HEK293 (cell line): ENCODE results near the gene SOCS1.

Experiments
- CTCF ChIA-PET: fragments of 350-600 bp; formaldehyde crosslinking; extraction: SDS; loops from one replicate; lab custom pipeline; 2021; ENCODE audit warnings: antibody characterized with exemption; lab: Yijun Ruan, JAX
- POLR2A ChIA-PET: fragments of 300-600 bp; formaldehyde crosslinking; extraction: SDS; loops from one replicate; lab custom pipeline; 2020; ENCODE audit warnings: antibody characterized with exemption, inconsistent platforms; lab: Yijun Ruan, JAX
- H3K27ac ChIP-seq: fragments of 200-500 bp; sonication (Bioruptor generic); 2 replicates; pipeline ENCODE4 v1.5.1; 2014; ENCODE audit warnings: low read depth, low read length, control low read depth, inconsistent platforms; ENCODE audit errors: extremely low read depth
- H3K36me3 ChIP-seq, 2 experiments: fragments of 200-500 bp in 1 of 2; sonication (Bioruptor generic) in 1 of 2; 1 replicate in 1 of 2; 2 replicates in 1 of 2; pipeline ENCODE4 v1.5.1; 2014 to 2017; ENCODE audit warnings: inconsistent platforms in 2 of 2, low read length in 2 of 2; ENCODE audit not compliant: control insufficient read depth in 2 of 2, insufficient read depth in 1 of 2
- H3K4me1 ChIP-seq: fragments of 200-500 bp; sonication (Bioruptor generic); 2 replicates; pipeline ENCODE4 v1.5.1; 2014; ENCODE audit warnings: mild to moderate bottlenecking, low read length, inconsistent platforms; ENCODE audit not compliant: control insufficient read depth, insufficient read depth
- H3K4me3 ChIP-seq: 2 replicates; pipeline ENCODE4 v1.5.1; 2011; ENCODE audit warnings: low read depth, mild to moderate bottlenecking, control low read depth, low read length, moderate library complexity
- H3K9me3 ChIP-seq: fragments of 200-500 bp; sonication (Bioruptor generic); 2 replicates; pipeline ENCODE4 v1.5.1; 2014; ENCODE audit warnings: low read depth, low read length, inconsistent platforms; ENCODE audit not compliant: control insufficient read depth, insufficient read depth
- KLF10 ChIP-seq: fragments of 450-650 bp; IDR thresholded peaks from 2 replicates; pipeline ENCODE4 v1.5.1; 2018; ENCODE audit warnings: missing biosample characterization, mild to moderate bottlenecking, missing genetic modification characterization
- SCRT1 ChIP-seq: fragments of 450-650 bp; formaldehyde crosslinking; IDR thresholded peaks from 2 replicates; pipeline ENCODE4 v1.5.1; 2016; ENCODE audit warnings: missing biosample characterization, missing genetic modification characterization, borderline replicate concordance
- SCRT2 ChIP-seq: fragments of 450-650 bp; formaldehyde crosslinking; IDR thresholded peaks from 2 replicates; pipeline ENCODE4 v1.5.1; 2016; ENCODE audit warnings: missing biosample characterization, missing genetic modification characterization
- TRIM28 ChIP-seq: IDR thresholded peaks from 2 replicates; pipeline ENCODE4 v1.6.1; 2011; ENCODE audit warnings: low read length, control low read depth, borderline replicate concordance
- ZFP37 ChIP-seq: fragments of 450-650 bp; formaldehyde crosslinking; IDR thresholded peaks from 2 replicates; pipeline ENCODE4 v1.5.1; 2016; ENCODE audit warnings: missing biosample characterization, missing genetic modification characterization
- ZIC2 ChIP-seq: fragments of 450-650 bp; formaldehyde crosslinking; IDR thresholded peaks from 2 replicates; pipeline ENCODE4 v1.5.1; 2016; ENCODE audit warnings: missing biosample characterization, missing genetic modification characterization
- ZNF221 ChIP-seq: fragments of 450-650 bp; formaldehyde crosslinking; IDR thresholded peaks from 2 replicates; pipeline ENCODE4 v1.5.1; 2017; ENCODE audit warnings: missing biosample characterization, missing genetic modification characterization, borderline replicate concordance
- ZNF248 ChIP-seq: fragments of 450-650 bp; formaldehyde crosslinking; IDR thresholded peaks from 2 replicates; pipeline ENCODE4 v1.5.1; 2017; ENCODE audit warnings: missing biosample characterization, missing genetic modification characterization
- ZNF311 ChIP-seq: fragments of 450-650 bp; formaldehyde crosslinking; IDR thresholded peaks from 2 replicates; pipeline ENCODE4 v1.5.1; 2017; ENCODE audit warnings: missing biosample characterization, missing genetic modification characterization, borderline replicate concordance
- ZNF37A ChIP-seq: fragments of 450-650 bp; IDR thresholded peaks from 2 replicates; pipeline ENCODE4 v1.5.1; 2018; ENCODE audit warnings: missing biosample characterization, missing genetic modification characterization
- ZNF544 ChIP-seq: fragments of 450-650 bp; formaldehyde crosslinking; IDR thresholded peaks from 2 replicates; pipeline ENCODE4 v1.5.0; 2017; ENCODE audit warnings: missing biosample characterization, missing genetic modification characterization
- ZNF558 ChIP-seq: fragments of 450-650 bp; formaldehyde crosslinking; IDR thresholded peaks from 2 replicates; pipeline ENCODE4 v1.5.1; 2016; ENCODE audit warnings: missing biosample characterization, missing genetic modification characterization
- ZNF596 ChIP-seq: fragments of 450-650 bp; IDR thresholded peaks from 2 replicates; pipeline ENCODE4 v1.5.0; 2018; ENCODE audit warnings: missing biosample characterization, mild to moderate bottlenecking, missing genetic modification characterization, moderate library complexity
- ZNF623 ChIP-seq: fragments of 450-650 bp; formaldehyde crosslinking; IDR thresholded peaks from 2 replicates; pipeline ENCODE4 v1.5.1; 2016; ENCODE audit warnings: missing biosample characterization, missing genetic modification characterization
- ZNF626 ChIP-seq: fragments of 450-650 bp; sonication (Bioruptor Pico); formaldehyde crosslinking; IDR thresholded peaks from 2 replicates; pipeline ENCODE4 v1.5.1; 2018; ENCODE audit warnings: missing biosample characterization, missing genetic modification characterization, inconsistent platforms
- ZNF707 ChIP-seq: fragments of 450-650 bp; formaldehyde crosslinking; IDR thresholded peaks from 2 replicates; pipeline ENCODE4 v1.5.1; 2016; ENCODE audit warnings: missing biosample characterization, missing genetic modification characterization
- ZNF76 ChIP-seq: fragments of 450-650 bp; formaldehyde crosslinking; IDR thresholded peaks from 2 replicates; pipeline ENCODE4; 2016; ENCODE audit warnings: low read depth, missing biosample characterization, missing genetic modification characterization, borderline replicate concordance
- ZNF791 ChIP-seq: fragments of 450-650 bp; formaldehyde crosslinking; IDR thresholded peaks from 2 replicates; pipeline ENCODE4 v1.5.1; 2016; ENCODE audit warnings: missing biosample characterization, missing genetic modification characterization
- ZXDB ChIP-seq: fragments of 450-650 bp; formaldehyde crosslinking; IDR thresholded peaks from 2 replicates; pipeline ENCODE4 v1.5.1; 2016; ENCODE audit warnings: missing biosample characterization, missing genetic modification characterization
- TF ChIP-seq, protein P1 (sequence below): fragments of 450-650 bp; formaldehyde crosslinking; IDR thresholded peaks from 2 replicates; pipeline ENCODE4 v1.5.1; 2016; ENCODE audit warnings: missing biosample characterization, missing genetic modification characterization
- TF ChIP-seq, protein P2 (sequence below): fragments of 450-650 bp; formaldehyde crosslinking; IDR thresholded peaks from 2 replicates; pipeline ENCODE4 v1.5.1; 2016; ENCODE audit warnings: missing biosample characterization, missing genetic modification characterization
- TF ChIP-seq, protein P3 (sequence below): fragments of 450-650 bp; formaldehyde crosslinking; IDR thresholded peaks from 2 replicates; pipeline ENCODE4 v1.5.1; 2017; ENCODE audit warnings: missing biosample characterization, missing genetic modification characterization

Gene SOCS1

DNA sequence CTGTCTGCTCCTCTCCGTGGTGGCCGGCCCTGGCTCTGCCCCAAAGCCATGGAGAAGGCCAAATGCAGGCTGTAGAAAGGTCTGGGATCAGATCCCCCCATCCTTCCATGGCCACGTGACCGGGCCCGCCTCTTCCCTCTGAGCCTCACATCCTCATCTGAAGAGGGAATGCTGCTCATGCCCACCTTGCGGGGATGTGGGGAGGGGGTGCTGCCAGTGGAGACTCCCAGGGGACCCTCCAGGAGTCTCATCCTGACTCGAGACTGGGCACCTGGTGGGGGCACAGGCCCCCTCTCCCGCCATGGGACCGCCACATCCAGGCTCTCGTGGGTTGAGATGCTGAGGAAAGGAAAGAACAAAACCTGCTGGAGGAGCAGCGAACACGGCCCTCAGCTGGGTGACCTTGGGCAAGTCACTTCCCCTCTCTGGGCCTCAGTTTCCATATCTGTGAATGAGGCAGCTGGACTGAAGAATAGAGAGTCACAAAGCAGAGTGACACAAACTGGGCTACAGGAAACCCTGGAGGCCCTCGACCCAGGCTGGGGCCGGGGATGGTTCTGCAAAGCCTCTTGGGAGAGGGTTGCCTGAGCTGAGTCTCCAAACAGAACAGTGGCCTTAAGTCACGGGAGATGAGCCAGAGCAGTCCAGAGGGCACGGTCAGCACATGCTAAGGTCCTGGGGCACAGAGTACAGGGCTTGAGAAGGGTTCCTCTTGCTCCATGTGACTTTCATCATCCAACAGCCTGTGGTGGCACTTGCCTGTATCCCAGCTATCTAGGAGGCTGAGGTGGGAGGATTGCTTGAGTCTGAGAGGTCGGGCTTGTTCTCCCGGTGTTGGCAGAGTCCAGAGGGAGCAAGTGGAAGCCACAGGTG is 30.1 kb downstream of the SOCS1 start:
- Histone ChIP-seq H3K4me1 (no peaks in the 10 kb centered on the region), H3K4me3 (no peak overlapping the region), H3K9me3 (no peaks in the 10 kb centered on the region), H3K27ac (no peak overlapping the region), H3K36me3 (no peaks in the 10 kb centered on the region)
- no peak for TF ChIP-seq ZIC2 (tag by site-specific recombination)
- TF ChIP-seq ZNF623 (tag by site-specific recombination): peak; percentile 88
- no peak for TF ChIP-seq ZFP37 (tag by site-specific recombination)
- TF ChIP-seq KLF10: no peak
- TF ChIP-seq ZNF221: no peak
- TF ChIP-seq, protein P1, sequence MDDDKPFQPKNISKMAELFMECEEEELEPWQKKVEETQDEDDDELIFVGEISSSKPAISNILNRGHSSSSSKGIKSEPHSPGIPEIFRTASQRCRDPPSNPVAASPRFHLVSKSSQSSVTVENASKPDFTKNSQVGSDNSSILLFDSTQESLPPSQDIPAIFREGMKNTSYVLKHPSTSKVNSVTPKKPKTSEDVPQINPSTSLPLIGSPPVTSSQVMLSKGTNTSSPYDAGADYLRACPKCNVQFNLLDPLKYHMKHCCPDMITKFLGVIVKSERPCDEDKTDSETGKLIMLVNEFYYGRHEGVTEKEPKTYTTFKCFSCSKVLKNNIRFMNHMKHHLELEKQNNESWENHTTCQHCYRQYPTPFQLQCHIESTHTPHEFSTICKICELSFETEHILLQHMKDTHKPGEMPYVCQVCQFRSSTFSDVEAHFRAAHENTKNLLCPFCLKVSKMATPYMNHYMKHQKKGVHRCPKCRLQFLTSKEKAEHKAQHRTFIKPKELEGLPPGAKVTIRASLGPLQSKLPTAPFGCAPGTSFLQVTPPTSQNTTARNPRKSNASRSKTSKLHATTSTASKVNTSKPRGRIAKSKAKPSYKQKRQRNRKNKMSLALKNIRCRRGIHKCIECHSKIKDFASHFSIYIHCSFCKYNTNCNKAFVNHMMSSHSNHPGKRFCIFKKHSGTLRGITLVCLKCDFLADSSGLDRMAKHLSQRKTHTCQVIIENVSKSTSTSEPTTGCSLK (tag by site-specific recombination): no peak
- no peak for TF ChIP-seq ZNF626 (tag by site-specific recombination)
- no peak for TF ChIP-seq ZNF558 (tag by site-specific recombination)
- 0 out of 2 replicates have a peak, but pooled peaks have one; percentile 24 for TF ChIP-seq SCRT2 (tag by site-specific recombination)
- TF ChIP-seq ZXDB (tag by site-specific recombination): no peak
- no peak for TF ChIP-seq ZNF544 (tag by site-specific recombination)
- TF ChIP-seq, protein P2, sequence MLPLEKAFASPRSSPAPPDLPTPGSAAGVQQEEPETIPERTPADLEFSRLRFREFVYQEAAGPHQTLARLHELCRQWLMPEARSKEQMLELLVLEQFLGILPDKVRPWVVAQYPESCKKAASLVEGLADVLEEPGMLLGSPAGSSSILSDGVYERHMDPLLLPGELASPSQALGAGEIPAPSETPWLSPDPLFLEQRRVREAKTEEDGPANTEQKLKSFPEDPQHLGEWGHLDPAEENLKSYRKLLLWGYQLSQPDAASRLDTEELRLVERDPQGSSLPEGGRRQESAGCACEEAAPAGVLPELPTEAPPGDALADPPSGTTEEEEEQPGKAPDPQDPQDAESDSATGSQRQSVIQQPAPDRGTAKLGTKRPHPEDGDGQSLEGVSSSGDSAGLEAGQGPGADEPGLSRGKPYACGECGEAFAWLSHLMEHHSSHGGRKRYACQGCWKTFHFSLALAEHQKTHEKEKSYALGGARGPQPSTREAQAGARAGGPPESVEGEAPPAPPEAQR (tag by site-specific recombination): no peak
- no peak for TF ChIP-seq ZNF37A (tag by site-specific recombination)
- no peak for TF ChIP-seq TRIM28
- TF ChIP-seq ZNF791: no peak
- no peak for TF ChIP-seq ZNF248 (tag by site-specific recombination)
- TF ChIP-seq SCRT1 (tag by site-specific recombination): 0 out of 2 replicates have a peak, but pooled peaks have one; percentile 12
- no peak for TF ChIP-seq ZNF707 (tag by site-specific recombination)
- no peak for TF ChIP-seq ZNF596 (tag by site-specific recombination)
- TF ChIP-seq ZNF311 (tag by site-specific recombination): no peak
- CTCF ChIA-PET: interaction anchor here (0.6 to 0.7 kb wide), 2 partner anchors 147 to 180 kb away, joined by 3 to 4 read pairs; no protein-coding TSS in a partner anchor
- POLR2A ChIA-PET: no interaction called here

DNA sequence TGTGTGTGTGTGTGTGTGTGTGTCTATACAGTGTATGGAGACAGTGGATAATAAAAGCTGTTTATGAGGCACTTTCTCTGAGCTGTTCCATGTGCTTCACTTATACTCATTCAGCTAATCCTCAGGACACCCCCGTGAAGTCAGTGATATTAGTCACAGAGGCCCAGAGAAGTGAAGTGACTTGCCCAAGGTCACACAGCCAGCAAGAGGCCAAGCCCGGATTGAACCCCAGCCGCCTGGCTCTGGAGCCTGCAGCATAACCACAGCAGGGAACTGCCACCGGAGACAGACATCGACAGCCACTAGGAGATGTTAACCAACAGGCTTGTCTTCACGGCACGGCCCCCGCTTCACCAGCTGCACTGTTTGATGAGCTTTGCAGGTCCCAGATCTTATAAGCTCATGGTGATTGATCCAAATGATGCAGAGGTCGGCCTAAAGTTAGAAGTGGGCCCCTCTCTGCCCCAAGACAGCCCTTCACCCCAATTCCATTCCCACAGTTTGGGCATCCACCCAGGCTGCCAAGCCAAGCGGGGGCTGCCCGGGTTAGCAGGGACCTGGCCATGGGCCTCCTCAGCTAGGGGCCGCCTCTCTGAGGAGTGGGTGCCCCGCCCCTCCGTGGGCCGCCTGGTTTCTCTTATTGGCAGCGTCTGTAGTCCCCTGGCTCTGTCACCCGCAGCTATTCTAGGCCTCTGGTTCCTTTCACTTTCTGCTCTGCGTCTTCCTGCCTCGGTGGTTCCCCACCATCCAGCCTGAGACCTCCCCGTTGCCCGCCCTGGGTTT is 30.9 kb downstream of the SOCS1 start:
- TF ChIP-seq, protein P3, sequence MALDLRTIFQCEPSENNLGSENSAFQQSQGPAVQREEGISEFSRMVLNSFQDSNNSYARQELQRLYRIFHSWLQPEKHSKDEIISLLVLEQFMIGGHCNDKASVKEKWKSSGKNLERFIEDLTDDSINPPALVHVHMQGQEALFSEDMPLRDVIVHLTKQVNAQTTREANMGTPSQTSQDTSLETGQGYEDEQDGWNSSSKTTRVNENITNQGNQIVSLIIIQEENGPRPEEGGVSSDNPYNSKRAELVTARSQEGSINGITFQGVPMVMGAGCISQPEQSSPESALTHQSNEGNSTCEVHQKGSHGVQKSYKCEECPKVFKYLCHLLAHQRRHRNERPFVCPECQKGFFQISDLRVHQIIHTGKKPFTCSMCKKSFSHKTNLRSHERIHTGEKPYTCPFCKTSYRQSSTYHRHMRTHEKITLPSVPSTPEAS (tag by site-specific recombination): 0 out of 2 replicates have a peak, but pooled peaks have one; percentile 61
- TF ChIP-seq ZNF76 (tag by site-specific recombination): no peak
- Histone ChIP-seq H3K36me3 (no peaks in the 10 kb centered on the region), H3K4me1 (no peaks in the 10 kb centered on the region), H3K27ac (no peak overlapping the region), H3K4me3 (no peak overlapping the region), H3K9me3 (no peaks in the 10 kb centered on the region)
- ChIA-PET POLR2A (no interaction called here), CTCF (interaction anchor here (0.6 to 0.7 kb wide), 2 partner anchors 147 to 181 kb away, joined by 3 to 4 read pairs; no protein-coding TSS in a partner anchor)
